WERI-Rb-1 (cell line): ENCODE measurements around the gene RAB6B.

Experiments
- DNase-seq: peaks from one replicate; pipeline ENCODE4 v3.0.0-alpha.2; 2020
- H3K27ac ChIP-seq: fragments of 250-450 bp; sonication (Bioruptor Pico); 2 replicates; pipeline ENCODE4 v1.5.1; 2020; ENCODE audit warnings: mild to moderate bottlenecking, moderate library complexity
- H3K27me3 ChIP-seq: fragments of 250-450 bp; sonication (Bioruptor Pico); 2 replicates; pipeline ENCODE4 v1.5.1; 2021; ENCODE audit warnings: mild to moderate bottlenecking, low read depth, moderate library complexity; ENCODE audit not compliant: insufficient read depth, severe bottlenecking
- H3K36me3 ChIP-seq: fragments of 250-450 bp; sonication (Bioruptor Pico); 2 replicates; pipeline ENCODE4 v1.5.1; 2020; ENCODE audit warnings: mild to moderate bottlenecking, moderate library complexity
- H3K4me3 ChIP-seq: 2 replicates; pipeline ENCODE4 v1.5.1; 2011; ENCODE audit warnings: low read depth, mild to moderate bottlenecking, control low read depth, low read length
- H3K9me3 ChIP-seq: fragments of 250-450 bp; sonication (Bioruptor Pico); 2 replicates; pipeline ENCODE4 v1.5.1; 2021; ENCODE audit warnings: mild to moderate bottlenecking, moderate library complexity; ENCODE audit not compliant: severe bottlenecking
- CTCF ChIP-seq: IDR thresholded peaks from 2 replicates; pipeline ENCODE4 v1.5.1; 2011; ENCODE audit warnings: low read depth, mild to moderate bottlenecking, control low read depth, inconsistent platforms, low read length

The RAB6B gene

DNA sequence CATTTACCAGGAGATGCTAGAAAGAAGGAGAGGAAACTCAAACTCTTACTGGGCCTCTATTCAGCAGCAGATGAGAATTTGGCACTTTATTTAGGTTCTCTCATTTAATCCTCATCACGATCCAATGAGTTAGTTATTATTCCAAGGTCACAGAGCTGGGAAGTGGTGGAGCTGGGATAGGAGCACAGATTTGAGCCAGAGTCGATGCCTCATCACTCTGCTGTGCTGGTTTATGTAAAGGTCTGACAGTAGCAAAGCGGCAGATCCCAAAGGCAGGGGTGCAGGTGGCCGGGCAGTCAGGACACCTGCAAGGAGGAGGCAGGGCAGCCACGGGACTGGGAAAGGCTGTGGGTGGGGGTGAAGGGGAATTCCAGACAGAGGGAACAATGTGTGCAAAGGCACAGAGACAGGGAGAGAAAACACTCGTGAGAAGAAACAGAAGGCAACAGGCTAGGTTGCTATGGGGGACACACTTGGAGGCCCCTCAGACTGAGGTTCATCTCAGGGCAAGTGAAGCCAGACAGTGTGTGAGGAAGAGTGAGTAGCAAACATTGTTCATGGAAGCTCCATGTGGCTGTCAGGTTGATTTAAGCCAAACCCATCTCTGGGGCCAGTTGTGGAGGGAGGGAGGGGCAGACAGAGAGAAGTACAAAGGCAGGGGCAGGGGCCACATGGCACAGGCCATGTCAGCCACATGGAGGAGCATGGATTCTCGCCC, 26.8 kb downstream of the RAB6B start:
- H3K4me3 ChIP-seq, result no peak overlapping the region
- no peaks in the 10 kb centered on the region for H3K36me3 ChIP-seq
- no peak for TF ChIP-seq CTCF

GRCh38 chr3:133868186-133868585, 27.5 kb downstream of the RAB6B start:
- H3K27me3 ChIP-seq, result peaks cover 5% of the 10 kb centered on the region
- no peak for DNase-seq
- no peak for TF ChIP-seq CTCF
- no peaks in the 10 kb centered on the region for H3K9me3 ChIP-seq
- H3K36me3 ChIP-seq, result no peaks in the 10 kb centered on the region
- H3K4me3 ChIP-seq, result no peak overlapping the region
- H3K27ac ChIP-seq, result no peak overlapping the region

More for the DNA sequence above, 26.8 kb downstream of the RAB6B start:
- DNase-seq, result no peak
- Histone ChIP-seq H3K9me3 (no peaks in the 10 kb centered on the region), H3K27me3 (peaks cover 5% of the 10 kb centered on the region), H3K27ac (no peak overlapping the region)

- H3K4me3 ChIP-seq, result no peak overlapping the region
- no peaks in the 10 kb centered on the region for H3K9me3 ChIP-seq
- peaks cover 5% of the 10 kb centered on the region for H3K27me3 ChIP-seq
- no peak for TF ChIP-seq CTCF
- H3K36me3 ChIP-seq, result no peaks in the 10 kb centered on the region
- no peak for DNase-seq
- H3K27ac ChIP-seq, result no peak overlapping the region
Observed at GRCh38 chr3:133866141-133866540, 29.5 kb downstream of the RAB6B start.

DNA sequence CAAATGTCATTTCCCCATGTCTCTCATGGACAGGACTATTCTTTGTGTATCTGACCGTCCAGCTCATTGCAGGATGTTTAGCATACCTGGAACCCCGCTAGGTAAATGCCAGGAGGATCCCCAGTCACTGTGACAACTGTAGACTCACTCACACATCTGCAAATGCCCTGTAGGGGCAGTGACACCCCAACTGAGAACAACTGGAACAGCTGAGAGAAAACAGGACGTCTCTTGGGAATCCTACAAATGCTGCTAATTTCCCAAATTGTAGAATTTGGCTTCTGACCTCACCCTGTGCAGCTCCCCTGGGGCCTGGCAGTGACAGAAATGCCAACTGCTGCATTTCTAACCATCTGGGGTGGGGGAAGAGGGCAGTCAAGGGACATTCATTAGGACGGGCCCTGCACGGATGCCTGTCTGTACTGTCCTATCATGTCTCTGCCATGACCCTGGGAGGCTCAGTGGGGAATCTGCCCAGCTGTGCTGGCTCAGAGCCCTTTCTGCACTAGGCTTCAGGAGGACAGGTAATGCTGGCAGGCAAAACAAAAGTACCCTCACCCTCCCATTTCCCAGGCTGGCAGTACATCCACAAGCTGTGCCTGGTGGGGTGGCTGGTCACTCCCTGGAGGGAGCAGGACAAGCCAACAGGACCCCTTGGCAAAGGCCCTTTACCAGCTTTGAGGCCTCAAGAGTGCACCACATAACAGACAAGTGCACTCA, 30.4 kb downstream of the RAB6B start:
- Histone ChIP-seq H3K27ac (no peak overlapping the region), H3K9me3 (no peaks in the 10 kb centered on the region), H3K4me3 (no peak overlapping the region), H3K27me3 (peaks cover 2% of the 10 kb centered on the region), H3K36me3 (no peaks in the 10 kb centered on the region)
- TF ChIP-seq CTCF, result no peak
- DNase-seq, result no peak

- no peak for DNase-seq
- H3K36me3 ChIP-seq, result no peaks in the 10 kb centered on the region
- no peak overlapping the region for H3K4me3 ChIP-seq
- H3K27ac ChIP-seq, result no peak overlapping the region
- TF ChIP-seq CTCF, result no peak
- peaks cover 2% of the 10 kb centered on the region for H3K27me3 ChIP-seq
- no peaks in the 10 kb centered on the region for H3K9me3 ChIP-seq
Observed at GRCh38 chr3:133864616-133865015, 31.1 kb downstream of the RAB6B start.
